OCI-LY1 (cell line): ENCODE results near the gene PRKCH.

ENCODE experiments used
- H2AFZ ChIP-seq: fragments of 200-600 bp; sonication (generic), shearing (Covaris generic); 2 replicates; pipeline ENCODE4 v1.6.0; 2014; ENCODE audit warnings: antibody characterized with exemption, mild to moderate bottlenecking, low read length
- H3F3A ChIP-seq: fragments of 200-600 bp; sonication (generic), shearing (Covaris generic); 2 replicates; pipeline ENCODE4 v1.6.0; 2014; ENCODE audit warnings: mild to moderate bottlenecking, antibody characterized with exemption, low read length, moderate library complexity; ENCODE audit not compliant: insufficient read depth
- H3K27ac ChIP-seq: fragments of 200-600 bp; sonication (generic); 2 replicates; pipeline ENCODE4 v1.5.1; 2014; ENCODE audit warnings: low read length, mixed run types, mild to moderate bottlenecking, low read depth; ENCODE audit not compliant: poor library complexity, severe bottlenecking
- H3K27me3 ChIP-seq: fragments of 200-600 bp; sonication (generic); 2 replicates; pipeline ENCODE4 v1.6.0; 2014; ENCODE audit warnings: antibody characterized with exemption, mild to moderate bottlenecking, low read length, moderate library complexity; ENCODE audit not compliant: insufficient read depth
- H3K36me3 ChIP-seq: fragments of 200-600 bp; sonication (generic); 2 replicates; pipeline ENCODE4 v1.6.1; 2014; ENCODE audit warnings: mild to moderate bottlenecking, antibody characterized with exemption, low read length, moderate library complexity, mixed read lengths; ENCODE audit not compliant: insufficient read depth
- H3K4me1 ChIP-seq: fragments of 200-600 bp; sonication (generic); 2 replicates; pipeline ENCODE4 v1.5.1; 2014; ENCODE audit warnings: mild to moderate bottlenecking, low read length, moderate library complexity; ENCODE audit not compliant: insufficient read depth, severe bottlenecking
- H3K4me2 ChIP-seq: fragments of 200-600 bp; sonication (generic), shearing (Covaris generic); 2 replicates; pipeline ENCODE4 v1.6.1; 2014; ENCODE audit warnings: low read length
- H3K4me3 ChIP-seq: fragments of 200-600 bp; sonication (generic); 2 replicates; pipeline ENCODE4 v1.5.1; 2014; ENCODE audit warnings: low read length, low read depth, mild to moderate bottlenecking, mixed read lengths; ENCODE audit not compliant: poor library complexity, severe bottlenecking
- H3K79me2 ChIP-seq: fragments of 200-600 bp; shearing (Covaris generic); 2 replicates; pipeline ENCODE4 v1.6.1; 2016; ENCODE audit warnings: mixed run types, low read length, mixed read lengths; ENCODE audit not compliant: insufficient read depth
- H3K9ac ChIP-seq: fragments of 200-600 bp; sonication (generic), shearing (Covaris generic); 2 replicates; pipeline ENCODE4 v1.6.1; 2014; ENCODE audit warnings: mild to moderate bottlenecking, low read length, mixed read lengths
- H3K9me2 ChIP-seq: fragments of 200-600 bp; sonication (generic), shearing (Covaris generic); 2 replicates; pipeline ENCODE4 v1.6.1; 2014; ENCODE audit warnings: low read depth, mild to moderate bottlenecking, low read length, mixed read lengths
- H3K9me3 ChIP-seq: fragments of 200-600 bp; shearing (Covaris generic); 2 replicates; pipeline ENCODE4 v1.6.1; 2014; ENCODE audit warnings: low read length, mixed read lengths
- H4K20me1 ChIP-seq: fragments of 200-600 bp; sonication (generic), shearing (Covaris generic); 2 replicates; pipeline ENCODE4 v1.6.0; 2016; ENCODE audit warnings: mild to moderate bottlenecking, low read length; ENCODE audit not compliant: insufficient read depth
- CTCF ChIP-seq: fragments of 200-600 bp; sonication (generic), shearing (Covaris generic); IDR thresholded peaks from 2 replicates; pipeline ENCODE4 v1.5.1; 2017; ENCODE audit warnings: mild to moderate bottlenecking, antibody characterized with exemption, low read length, moderate library complexity, mixed read lengths
- EZH2 ChIP-seq: fragments of 200-600 bp; sonication (generic), shearing (Covaris generic); IDR thresholded peaks from 2 replicates; pipeline ENCODE4 v1.8.0; 2017; ENCODE audit warnings: borderline replicate concordance, mixed run types, mild to moderate bottlenecking, antibody characterized with exemption, low read length, moderate library complexity, mixed read lengths

The PRKCH gene

GRCh38 chr14:61391119-61391518 is 69.7 kb downstream of the PRKCH start:
- Histone ChIP-seq H3K9ac (no peak overlapping the region), H3K9me2 (no peaks in the 10 kb centered on the region), H3K27ac (no peak overlapping the region), H3K4me3 (no peak overlapping the region), H3K4me2 (no peak overlapping the region), H3K36me3 (no peaks in the 10 kb centered on the region), H3K27me3 (no peaks in the 10 kb centered on the region), H3F3A (no peaks in the 10 kb centered on the region), H3K4me1 (no peaks in the 10 kb centered on the region), H3K9me3 (no peaks in the 10 kb centered on the region), H3K79me2 (no peaks in the 10 kb centered on the region), H2AFZ (no peak overlapping the region), H4K20me1 (no peaks in the 10 kb centered on the region)
- no peak for TF ChIP-seq EZH2
- no peak for TF ChIP-seq CTCF

- H3F3A ChIP-seq = no peaks in the 10 kb centered on the region
- no peaks in the 10 kb centered on the region for H3K27me3 ChIP-seq
- no peak overlapping the region for H2AFZ ChIP-seq
- H3K4me2 ChIP-seq = no peak overlapping the region
- no peak overlapping the region for H3K9ac ChIP-seq
- H3K79me2 ChIP-seq = no peaks in the 10 kb centered on the region
- no peaks in the 10 kb centered on the region for H3K9me2 ChIP-seq
- no peaks in the 10 kb centered on the region for H3K4me1 ChIP-seq
- no peaks in the 10 kb centered on the region for H3K9me3 ChIP-seq
- TF ChIP-seq CTCF = no peak
- TF ChIP-seq EZH2 = no peak
- H3K4me3 ChIP-seq = no peak overlapping the region
- no peaks in the 10 kb centered on the region for H3K36me3 ChIP-seq
- no peaks in the 10 kb centered on the region for H4K20me1 ChIP-seq
- no peak overlapping the region for H3K27ac ChIP-seq
Measured at GRCh38 chr14:61392297-61392696, 70.9 kb downstream of the PRKCH start.

- no peak overlapping the region for H2AFZ ChIP-seq
- no peaks in the 10 kb centered on the region for H3K79me2 ChIP-seq
- H3K27me3 ChIP-seq = no peaks in the 10 kb centered on the region
- H3F3A ChIP-seq = no peaks in the 10 kb centered on the region
- H3K9me3 ChIP-seq = no peaks in the 10 kb centered on the region
- H3K4me2 ChIP-seq = no peak overlapping the region
- TF ChIP-seq EZH2 = no peak
- no peak for TF ChIP-seq CTCF
- H4K20me1 ChIP-seq = no peaks in the 10 kb centered on the region
- no peaks in the 10 kb centered on the region for H3K9me2 ChIP-seq
- no peak overlapping the region for H3K9ac ChIP-seq
- no peak overlapping the region for H3K27ac ChIP-seq
- H3K4me3 ChIP-seq = no peak overlapping the region
- no peaks in the 10 kb centered on the region for H3K36me3 ChIP-seq
- no peaks in the 10 kb centered on the region for H3K4me1 ChIP-seq
Measured at GRCh38 chr14:61394542-61394941, 73.2 kb downstream of the PRKCH start.
